ENCODE data around the gene DMRT3. TPM values are rescaled to one million over a fixed set of nuclear protein-coding genes. Genes with fewer than 3 reads are reported as not detected.

The DMRT3 gene
- total RNA-seq, 1 donor from 2014 or later = not detected

- DNase-seq (ENCODE audit: low spot score) = no peak
Measured at GRCh38 chr9:970151-970996, 6.1 kb upstream of the DMRT3 start.

- no peak for DNase-seq (ENCODE audit: low spot score)
Measured at GRCh38 chr9:971901-972500, 4.5 kb upstream of the DMRT3 start.

- DNase-seq (ENCODE audit: low spot score) = no peak
Measured at GRCh38 chr9:972501-973294, 3.8 kb upstream of the DMRT3 start.

GRCh38 chr9:973295-973834 lies 3.1 kb upstream of the DMRT3 start:
- DNase-seq (ENCODE audit: low spot score) = no peak

- DNase-seq (ENCODE audit: low spot score) = no peak
Measured at GRCh38 chr9:974031-974995, 2.1 kb upstream of the DMRT3 start.

- no peak for DNase-seq (ENCODE audit: low spot score)
Measured at GRCh38 chr9:974996-975739, 1.3 kb upstream of the DMRT3 start.

GRCh38 chr9:975740-976257 lies 656 bp upstream of the DMRT3 start:
- DNase-seq (ENCODE audit: low spot score) = no peak

GRCh38 chr9:976943-977837 lies 735 bp downstream of the DMRT3 start:
- DNase-seq (ENCODE audit: low spot score) = no peak

- DNase-seq (ENCODE audit: low spot score) = no peak
Measured at GRCh38 chr9:977838-978830, 1.7 kb downstream of the DMRT3 start.

GRCh38 chr9:979983-980382 lies 3.5 kb downstream of the DMRT3 start:
- no peak for DNase-seq (ENCODE audit: low spot score)

- DNase-seq (ENCODE audit: low spot score) = no peak
Measured at GRCh38 chr9:980640-981039, 4.2 kb downstream of the DMRT3 start.

GRCh38 chr9:981491-981898 lies 5.0 kb downstream of the DMRT3 start:
- DNase-seq (ENCODE audit: low spot score) = no peak

- no peak for DNase-seq (ENCODE audit: low spot score)
Measured at GRCh38 chr9:982394-983230, 6.2 kb downstream of the DMRT3 start.

- no peak for DNase-seq (ENCODE audit: low spot score)
Measured at GRCh38 chr9:994005-994404, 17.6 kb downstream of the DMRT3 start.

GRCh38 chr9:995192-995591 lies 18.7 kb downstream of the DMRT3 start:
- DNase-seq (ENCODE audit: low spot score) = no peak

GRCh38 chr9:995781-996180 lies 19.3 kb downstream of the DMRT3 start:
- DNase-seq (ENCODE audit: low spot score) = no peak
